WERI-Rb-1 (cell line): Measurements from ENCODE around the gene RDH16.
"Not testable (repeated sequence)": the region's sequence is repeated elsewhere in the genome, so short reads cannot be mapped to it uniquely, and the experiment has no call there.

Source experiments
- DNase-seq: peaks from one replicate; pipeline ENCODE4 v3.0.0-alpha.2; 2020
- H3K27ac ChIP-seq: fragments of 250-450 bp; sonication (Bioruptor Pico); 2 replicates; pipeline ENCODE4 v1.5.1; 2020; ENCODE audit warnings: mild to moderate bottlenecking, moderate library complexity
- H3K27me3 ChIP-seq: fragments of 250-450 bp; sonication (Bioruptor Pico); 2 replicates; pipeline ENCODE4 v1.5.1; 2021; ENCODE audit warnings: mild to moderate bottlenecking, low read depth, moderate library complexity; ENCODE audit not compliant: insufficient read depth, severe bottlenecking
- H3K36me3 ChIP-seq: fragments of 250-450 bp; sonication (Bioruptor Pico); 2 replicates; pipeline ENCODE4 v1.5.1; 2020; ENCODE audit warnings: mild to moderate bottlenecking, moderate library complexity
- H3K4me3 ChIP-seq: 2 replicates; pipeline ENCODE4 v1.5.1; 2011; ENCODE audit warnings: low read depth, mild to moderate bottlenecking, control low read depth, low read length
- H3K9me3 ChIP-seq: fragments of 250-450 bp; sonication (Bioruptor Pico); 2 replicates; pipeline ENCODE4 v1.5.1; 2021; ENCODE audit warnings: mild to moderate bottlenecking, moderate library complexity; ENCODE audit not compliant: severe bottlenecking
- CTCF ChIP-seq: IDR thresholded peaks from 2 replicates; pipeline ENCODE4 v1.5.1; 2011; ENCODE audit warnings: low read depth, mild to moderate bottlenecking, control low read depth, inconsistent platforms, low read length

RDH16 gene

GRCh38 chr12:56947633-56948456 lies 9.6 kb downstream of the RDH16 start:
- Histone ChIP-seq H3K27ac (no peak overlapping the region), H3K27me3 (peaks cover 8% of the 10 kb centered on the region), H3K9me3 (no peaks in the 10 kb centered on the region), H3K36me3 (no peaks in the 10 kb centered on the region), H3K4me3 (no peak overlapping the region)
- no peak for DNase-seq
- no peak for TF ChIP-seq CTCF

GRCh38 chr12:56943878-56944277 lies 13.5 kb downstream of the RDH16 start:
- no peak for DNase-seq
- TF ChIP-seq CTCF = no peak
- Histone ChIP-seq H3K27ac (no peak overlapping the region), H3K9me3 (no peaks in the 10 kb centered on the region), H3K4me3 (no peak overlapping the region), H3K27me3 (peaks cover 5% of the 10 kb centered on the region), H3K36me3 (no peaks in the 10 kb centered on the region)

DNA sequence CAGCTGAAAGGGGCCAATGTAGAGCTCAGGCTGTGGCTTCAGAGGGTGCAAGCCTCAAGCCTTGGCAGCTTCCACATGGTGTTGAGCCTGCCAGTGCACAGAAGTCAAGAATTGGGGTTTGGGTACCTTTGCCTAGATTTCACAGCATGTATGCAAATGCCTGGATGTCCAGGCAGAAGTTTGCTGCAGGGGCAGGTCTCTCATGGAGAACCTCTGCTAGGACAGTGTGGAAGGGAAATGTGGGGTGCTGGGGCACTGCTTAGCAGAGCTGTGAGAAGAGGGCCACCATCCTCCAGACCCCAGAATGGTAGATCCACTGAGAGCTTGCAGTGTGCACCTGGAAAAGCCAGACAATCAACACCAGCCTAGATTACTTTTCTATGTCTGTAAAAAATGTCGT lies 14.0 kb downstream of the RDH16 start:
- not testable (repeated sequence) for H3K4me3 ChIP-seq

DNA sequence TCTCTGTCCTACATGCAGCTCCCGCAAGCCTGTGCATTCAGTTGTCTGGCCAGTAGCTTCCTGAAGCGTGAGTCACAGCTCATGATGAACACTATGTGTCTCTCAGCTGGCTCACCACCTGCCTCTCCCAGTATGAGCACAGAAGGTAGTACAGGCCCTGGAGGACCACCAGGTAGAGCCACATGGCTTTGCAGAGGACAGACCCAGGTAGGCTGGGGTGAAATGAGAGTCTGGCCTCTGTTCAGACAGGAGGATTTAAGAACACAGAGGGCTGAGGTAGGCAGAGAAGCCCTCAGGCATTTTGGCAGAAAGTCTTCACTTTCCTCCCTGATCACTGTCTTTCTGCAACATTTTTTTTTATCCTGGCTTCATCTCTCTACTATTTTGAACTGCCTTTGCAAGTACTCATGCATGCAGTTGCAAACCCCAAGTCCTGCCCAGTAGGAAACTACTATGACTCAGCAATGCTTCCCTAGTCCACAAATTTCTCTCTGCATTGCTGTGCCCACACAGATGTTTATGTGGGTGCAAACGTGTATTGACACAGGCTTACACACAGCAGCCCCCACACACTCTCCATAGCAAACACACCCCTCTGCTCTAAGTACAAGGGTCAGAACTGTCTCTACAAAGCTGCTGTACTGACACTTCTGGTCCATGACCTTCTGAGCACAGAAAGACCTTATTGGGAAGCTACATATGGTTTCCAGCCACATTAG lies 15.9 kb downstream of the RDH16 start:
- TF ChIP-seq CTCF = no peak
- no peaks in the 10 kb centered on the region for H3K36me3 ChIP-seq
- H3K9me3 ChIP-seq = no peaks in the 10 kb centered on the region
- no peak for DNase-seq
- H3K27ac ChIP-seq = no peak overlapping the region
- no peak overlapping the region for H3K4me3 ChIP-seq
- peaks cover 5% of the 10 kb centered on the region for H3K27me3 ChIP-seq

More for the DNA sequence above, 14.0 kb downstream of the RDH16 start:
- H3K36me3 ChIP-seq, H3K27ac ChIP-seq, DNase-seq, H3K9me3 ChIP-seq, H3K27me3 ChIP-seq: not testable (repeated sequence)

- H3K27me3 ChIP-seq, H3K4me3 ChIP-seq, H3K27ac ChIP-seq, DNase-seq, H3K36me3 ChIP-seq, H3K9me3 ChIP-seq: not testable (repeated sequence)
These were observed 16.5 kb downstream of the RDH16 start for GRCh38 chr12:56940942-56941298.

- Histone ChIP-seq H3K9me3 (no peaks in the 10 kb centered on the region), H3K27ac (no peak overlapping the region), H3K4me3 (no peak overlapping the region), H3K36me3 (no peaks in the 10 kb centered on the region), H3K27me3 (no peaks in the 10 kb centered on the region)
- no peak for DNase-seq
- TF ChIP-seq CTCF = no peak
These were observed 21.7 kb downstream of the RDH16 start for GRCh38 chr12:56935752-56936151.
